GM18907 (cell line): ENCODE measurements around the gene TMEM247.

ENCODE experiments used
- ATAC-seq: cut with Tn5 transposase; IDR thresholded peaks from one replicate; pipeline ENCODE4 v1.9.1; 2021; ENCODE audit warnings: mild to moderate bottlenecking, moderate library complexity; ENCODE audit not compliant: unreplicated experiment

TMEM247 gene

GRCh38 chr2:46479265-46479664 is at the start of gene TMEM247:
TSS of gene TMEM247 (plus strand) at chr2:46479565.
- no peak for ATAC-seq

GRCh38 chr2:46430413-46430812 is 49.0 kb upstream of the TMEM247 start:
- no peak for ATAC-seq

GRCh38 chr2:46430992-46431391 is 48.4 kb upstream of the TMEM247 start:
- ATAC-seq: no peak

- no peak for ATAC-seq
Observed at GRCh38 chr2:46431481-46432235, 47.7 kb upstream of the TMEM247 start.

- ATAC-seq: no peak
Observed at GRCh38 chr2:46434851-46435273, 44.5 kb upstream of the TMEM247 start.

- no peak for ATAC-seq
Observed at GRCh38 chr2:46435353-46435752, 44.0 kb upstream of the TMEM247 start.

- no peak for ATAC-seq
Observed at GRCh38 chr2:46435796-46436360, 43.5 kb upstream of the TMEM247 start.

GRCh38 chr2:46436800-46437199 is 42.6 kb upstream of the TMEM247 start:
- no peak for ATAC-seq

GRCh38 chr2:46438102-46438501 is 41.3 kb upstream of the TMEM247 start:
- no peak for ATAC-seq

- no peak for ATAC-seq
Observed at GRCh38 chr2:46438794-46439193, 40.6 kb upstream of the TMEM247 start.

GRCh38 chr2:46439582-46439981 is 39.8 kb upstream of the TMEM247 start:
- no peak for ATAC-seq

GRCh38 chr2:46441838-46442712 is 37.3 kb upstream of the TMEM247 start:
- no peak for ATAC-seq

GRCh38 chr2:46444732-46445131 is 34.6 kb upstream of the TMEM247 start:
- no peak for ATAC-seq

GRCh38 chr2:46445556-46445955 is 33.8 kb upstream of the TMEM247 start:
- ATAC-seq: no peak

- no peak for ATAC-seq
Observed at GRCh38 chr2:46446871-46447568, 32.3 kb upstream of the TMEM247 start.

- no peak for ATAC-seq
Observed at GRCh38 chr2:46447649-46448048, 31.7 kb upstream of the TMEM247 start.

GRCh38 chr2:46448111-46448510 is 31.3 kb upstream of the TMEM247 start:
- no peak for ATAC-seq

- no peak for ATAC-seq
Observed at GRCh38 chr2:46448641-46449040, 30.7 kb upstream of the TMEM247 start.

GRCh38 chr2:46449700-46450099 is 29.7 kb upstream of the TMEM247 start:
- ATAC-seq: no peak

GRCh38 chr2:46451131-46451711 is 28.1 kb upstream of the TMEM247 start:
- ATAC-seq: no peak

- no peak for ATAC-seq
Observed at GRCh38 chr2:46456789-46457188, 22.6 kb upstream of the TMEM247 start.
